GM19035 (cell line): ENCODE results near the gene DDX23.

Source experiments
- ATAC-seq: cut with Tn5 transposase; IDR thresholded peaks from one replicate; pipeline ENCODE4 v1.9.1; 2021; ENCODE audit not compliant: unreplicated experiment

DDX23 gene

DNA sequence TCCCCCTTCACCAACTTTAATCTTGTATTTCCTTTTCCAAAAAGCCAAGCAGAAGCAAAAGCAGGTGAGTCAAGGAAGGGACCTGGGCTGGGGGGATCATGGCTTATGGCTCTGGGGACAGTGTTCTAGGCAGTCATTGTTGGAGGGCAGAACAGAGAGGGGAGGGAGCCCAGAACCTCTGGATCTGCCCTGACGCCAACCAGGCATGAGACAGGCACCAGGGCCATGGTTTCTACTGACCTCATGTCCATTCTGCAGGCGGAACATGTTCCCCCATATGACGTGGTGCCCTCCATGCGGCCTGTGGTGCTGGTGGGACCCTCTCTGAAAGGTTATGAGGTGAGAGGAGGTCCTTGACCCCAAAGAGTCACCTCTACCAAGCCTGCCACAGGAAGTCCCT, 27.1 kb downstream of the DDX23 start:
- ATAC-seq, result no peak

DNA sequence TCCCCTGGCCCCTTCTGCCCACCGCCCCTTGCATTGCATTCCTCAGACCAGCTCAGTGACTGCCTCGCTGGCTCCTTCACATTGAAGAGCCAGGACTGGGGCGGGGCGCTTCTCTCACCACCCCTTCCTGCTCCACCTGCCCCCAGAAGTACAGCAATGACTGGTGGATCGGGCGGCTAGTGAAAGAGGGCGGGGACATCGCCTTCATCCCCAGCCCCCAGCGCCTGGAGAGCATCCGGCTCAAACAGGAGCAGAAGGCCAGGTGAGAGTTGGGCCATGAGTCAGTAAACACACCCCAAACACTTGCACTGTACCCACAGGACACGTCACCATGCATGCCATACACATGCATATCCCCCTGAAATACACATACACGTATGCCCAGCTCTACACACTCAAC, 27.9 kb downstream of the DDX23 start:
- ATAC-seq, result no peak

DNA sequence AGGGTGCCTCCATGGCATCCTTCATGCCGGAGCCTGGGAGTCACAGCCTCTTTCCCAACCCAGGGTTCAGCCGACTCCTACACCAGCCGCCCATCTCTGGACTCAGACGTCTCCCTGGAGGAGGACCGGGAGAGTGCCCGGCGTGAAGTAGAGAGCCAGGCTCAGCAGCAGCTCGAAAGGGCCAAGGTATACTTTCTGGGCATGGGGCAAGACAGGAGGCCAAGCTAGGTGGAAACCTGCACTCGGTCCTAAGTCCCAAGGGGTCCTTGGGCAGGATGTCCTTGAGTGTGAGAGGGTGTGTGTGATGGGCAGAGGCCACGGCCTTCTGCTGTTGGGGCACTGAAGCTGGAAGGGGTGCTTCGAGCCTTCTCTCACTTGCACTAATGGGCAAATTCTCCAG, 28.7 kb downstream of the DDX23 start:
- no peak for ATAC-seq

- ATAC-seq, result no peak
Measured at GRCh38 chr12:48822711-48823110, 29.3 kb downstream of the DDX23 start.

- ATAC-seq, result no peak
Measured at GRCh38 chr12:48822139-48822538, 29.8 kb downstream of the DDX23 start.

GRCh38 chr12:48819986-48820725, 31.8 kb downstream of the DDX23 start:
- no peak for ATAC-seq

DNA sequence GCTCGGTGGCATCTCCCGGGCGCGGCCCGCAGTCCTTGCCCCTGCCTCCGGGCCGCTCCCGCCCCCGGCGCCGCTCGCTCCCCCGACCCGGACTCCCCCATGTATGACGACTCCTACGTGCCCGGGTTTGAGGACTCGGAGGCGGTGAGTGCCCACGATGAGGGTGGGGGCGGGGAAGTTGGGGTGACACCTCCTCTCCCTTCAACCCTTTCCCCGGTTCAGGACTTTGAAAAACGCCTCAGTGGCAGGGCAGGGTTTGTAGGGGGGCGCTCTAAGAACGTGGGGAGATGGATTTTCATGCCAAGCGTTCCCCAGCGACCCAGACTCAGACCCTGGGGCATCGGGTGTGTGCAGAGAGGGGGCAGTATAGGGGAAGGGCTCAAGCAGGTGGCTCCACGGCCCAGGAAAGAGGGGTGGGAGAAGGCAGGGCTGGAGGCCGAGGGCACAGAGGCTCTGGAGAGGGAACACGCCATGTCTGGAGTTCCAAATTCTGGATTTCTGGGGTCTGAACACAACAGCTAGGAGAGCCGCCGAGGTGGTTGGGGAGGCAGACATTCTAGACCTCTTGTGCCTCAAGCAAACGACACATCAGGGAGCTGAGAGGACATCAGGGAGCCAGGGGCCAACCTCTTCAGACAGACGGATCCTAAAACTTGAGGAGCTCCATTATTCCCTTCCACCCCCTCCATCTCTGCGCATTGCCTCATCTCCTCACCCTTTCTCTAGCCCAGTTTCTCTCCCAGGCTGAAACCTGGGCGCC, 33.0 kb downstream of the DDX23 start:
- ATAC-seq, result no peak

DNA sequence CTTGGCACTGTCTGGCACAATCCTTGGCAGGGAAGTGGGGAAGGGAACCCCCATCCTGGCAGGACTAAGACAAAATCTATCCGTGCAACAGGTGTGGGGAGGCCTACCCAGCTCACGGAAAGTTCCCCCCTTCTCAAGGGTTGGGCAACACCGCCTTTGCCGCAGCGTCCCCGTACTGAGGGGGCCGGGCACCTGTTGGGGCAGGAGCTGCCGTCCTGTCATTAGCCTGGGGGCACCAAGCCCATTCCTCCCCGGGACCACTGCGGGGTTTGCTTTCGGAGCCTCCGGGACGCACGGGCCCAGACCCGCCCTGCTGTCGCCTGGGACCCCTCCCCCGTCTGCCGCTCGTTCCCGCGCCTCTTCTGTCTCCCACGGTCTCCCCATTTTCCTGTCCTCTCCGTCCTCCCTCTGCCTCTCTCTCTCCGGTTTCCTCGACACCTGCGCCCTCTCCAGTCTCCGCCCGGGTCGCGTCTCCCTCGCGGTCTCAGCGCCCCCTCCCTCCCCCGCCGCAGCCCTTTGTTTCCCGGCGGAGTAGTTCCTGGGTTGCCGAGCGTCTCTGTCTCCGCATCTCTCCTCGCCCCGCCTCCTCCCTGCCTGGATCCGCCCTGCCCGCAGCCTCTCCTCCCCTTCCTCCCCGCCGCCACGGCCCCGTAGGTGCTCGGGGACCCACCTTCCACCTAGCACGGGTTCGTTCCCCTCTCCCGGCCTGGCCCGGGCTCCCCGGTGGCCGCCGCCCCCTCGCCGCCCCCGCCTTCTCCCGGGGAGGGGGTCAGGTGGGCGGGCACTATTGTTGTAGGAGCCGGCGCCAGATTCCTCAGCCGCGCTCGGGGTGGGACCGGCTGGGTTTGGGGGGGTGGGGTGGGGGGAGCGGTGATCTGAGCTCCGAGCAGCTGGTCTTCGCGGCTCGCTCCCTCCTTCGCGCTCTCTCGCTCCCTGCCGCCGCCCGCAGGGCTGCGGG, 33.8 kb downstream of the DDX23 start, which contains the start of gene CACNB3:
Gene CACNB3 (plus strand): TSS at position 624 of the 958 bp plus-strand sequence. CDS start 434 bp downstream, outside the sequence.
- peak; percentile 36 for ATAC-seq

DNA sequence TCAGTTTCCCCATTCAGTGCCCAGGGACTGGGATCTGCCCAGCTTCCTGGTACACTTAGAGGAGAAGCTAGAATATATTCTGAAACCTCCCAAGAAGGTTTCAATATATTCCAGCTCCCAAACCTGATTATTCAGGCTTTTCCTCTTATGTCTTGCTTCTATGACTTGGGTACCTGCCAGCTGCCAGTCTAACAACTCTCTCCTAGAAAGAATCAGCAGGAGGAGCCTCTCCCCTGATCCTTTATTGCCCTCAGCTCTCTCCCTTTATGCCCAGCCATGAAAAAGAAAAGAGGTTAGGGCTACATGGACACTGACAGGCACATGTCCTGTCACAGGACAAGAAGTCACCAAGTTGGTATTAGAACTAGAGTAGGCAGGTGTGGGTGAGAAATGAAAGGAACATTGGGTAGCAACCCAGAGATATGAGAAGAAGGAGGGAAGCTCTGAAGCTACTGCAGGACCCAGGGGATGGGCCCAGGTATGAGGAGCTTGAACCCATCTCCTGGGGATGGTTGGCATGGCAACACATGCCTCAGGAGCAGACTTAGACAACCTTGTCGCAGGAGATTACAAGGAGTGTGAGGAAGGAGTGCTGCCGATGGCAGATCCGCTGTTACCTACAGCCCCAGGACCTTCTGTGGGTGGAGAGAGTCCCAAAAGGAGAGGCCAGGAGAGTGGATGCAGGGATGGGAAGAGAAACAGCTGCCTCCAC, 35.7 kb downstream of the DDX23 start:
- ATAC-seq, result no peak

GRCh38 chr12:48815126-48816110, 36.5 kb downstream of the DDX23 start:
- ATAC-seq, result peak; percentile 33

- ATAC-seq, result peak; percentile 84
Measured at GRCh38 chr12:48814262-48815125, 37.5 kb downstream of the DDX23 start.

- no peak for ATAC-seq
Measured at GRCh38 chr12:48813465-48814261, 38.3 kb downstream of the DDX23 start.

GRCh38 chr12:48812389-48812788, 39.6 kb downstream of the DDX23 start:
- no peak for ATAC-seq

DNA sequence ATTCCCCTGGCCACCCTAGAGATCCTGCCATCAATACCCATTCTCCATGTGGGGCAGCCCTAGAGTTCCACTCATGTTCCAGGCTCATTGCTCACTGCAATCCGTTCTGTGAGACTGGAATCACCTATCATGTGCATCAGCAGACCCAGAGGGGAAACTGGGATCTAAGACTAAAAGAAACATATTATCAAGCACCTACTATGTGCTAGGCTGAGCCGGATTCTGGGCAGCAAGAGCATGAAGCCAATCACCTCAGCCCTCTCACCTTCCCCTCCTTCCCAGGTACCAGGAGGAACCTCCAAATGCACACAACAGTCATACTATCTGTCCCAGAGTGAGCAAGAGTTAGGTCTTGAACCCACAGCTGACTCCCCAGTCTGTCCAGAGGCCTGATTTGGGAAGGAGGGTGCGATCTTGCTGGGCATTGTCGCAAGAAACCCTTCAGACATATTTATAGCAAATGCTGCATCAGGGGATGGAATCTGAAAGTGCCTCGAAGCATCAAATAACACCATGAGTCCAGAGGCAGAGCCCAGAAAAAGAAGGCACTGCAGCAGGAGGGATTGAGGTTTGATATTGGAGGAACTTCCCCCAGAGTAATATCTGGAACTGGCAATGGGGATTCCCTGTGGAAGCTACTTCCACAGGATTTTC, 40.4 kb downstream of the DDX23 start:
- no peak for ATAC-seq

- ATAC-seq, result no peak
Measured at GRCh38 chr12:48810903-48811431, 41.0 kb downstream of the DDX23 start.

- ATAC-seq, result no peak
Measured at GRCh38 chr12:48807981-48808380, 44.0 kb downstream of the DDX23 start.

DNA sequence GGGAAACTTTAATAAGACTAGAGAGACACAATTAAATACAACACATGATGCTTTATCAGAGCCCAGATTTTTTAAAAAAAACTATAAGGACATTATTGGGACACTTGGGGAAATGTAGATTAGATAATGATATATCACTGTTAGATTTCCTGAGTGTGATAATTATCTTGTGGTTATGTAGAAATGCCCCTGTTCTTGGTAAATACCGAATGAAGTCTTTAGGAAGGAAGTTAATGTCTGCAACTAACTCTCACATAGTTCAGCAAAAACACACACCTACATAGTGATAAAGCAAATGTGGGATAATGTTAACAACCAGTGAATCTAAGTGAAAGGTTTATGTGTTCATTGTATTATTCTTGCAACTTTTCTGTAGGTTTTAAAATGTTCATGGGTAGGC, 48.3 kb downstream of the DDX23 start:
- no peak for ATAC-seq
